Spleen (tissue), 7 donors: ENCODE data around the gene PGAM1.
A peak's percentile ranks its signal among the peaks of the same experiment; 100 is the strongest.

Source experiments
- CTCF ChIP-seq, 11 experiments: fragments of 200-600 bp in 7 of 11; fragments of 450-650 bp in 4 of 11; sonication (generic) in 4 of 11; IDR thresholded peaks in 8 of 11; conservative IDR thresholded peaks in 3 of 11; 1 replicate in 7 of 11; 2 replicates in 4 of 11; pipeline versions ENCODE4 v1.4.0 to v1.8.0; 2016 to 2021; ENCODE audit warnings: antibody characterized with exemption in 11 of 11, inconsistent platforms in 4 of 11, mild to moderate bottlenecking in 1 of 11
- POLR2A ChIP-seq, 3 donors: fragments of 450-650 bp; IDR thresholded peaks; one replicate each; pipeline ENCODE4 v1.5.1; 2017; ENCODE audit warnings: antibody characterized with exemption in 3 of 3, mild to moderate bottlenecking in 1 of 3
- POLR2AphosphoS5 ChIP-seq, 3 donors: sonication (generic); formaldehyde crosslinking; IDR thresholded peaks; one replicate each; pipeline ENCODE4 v1.5.1; 2017; ENCODE audit warnings: antibody characterized with exemption in 3 of 3
- donor health status: DM: no; HTN: no; CAD: no; lungs with moderate emphysema.
- donor health status: DM: no; HTN: no; CAD: no.
- donor health status: DM: no; HTN: no; CAD: no.

- TF ChIP-seq POLR2A (IDR thresholded peaks at IDR 0.05) (peak in 1 of 3 donors; percentile 52), POLR2AphosphoS5 (IDR thresholded peaks at IDR 0.05) (peak; percentile 94), CTCF (IDR thresholded peaks at IDR 0.05 in 8 of 11, conservative IDR thresholded peaks at IDR 0.05 in 3 of 11) (peak in 4 of 11 experiments; percentile 21 to 34 (median 27))
Observed at GRCh38 chr10:97445722-97446639, 20.0 kb downstream of the PGAM1 start, which contains the start of the genes EXOSC1 and ZDHHC16.
